IMR-90 (cell line): ENCODE results near the gene DALRD3. TPM values are rescaled to one million over a fixed set of nuclear protein-coding genes. Genes with fewer than 3 reads are reported as not detected.

Source experiments
- ATAC-seq: fragments of 200-7000 bp; cut with Tn5 transposase; 2 replicates; pipeline ENCODE4 v1.9.1; 2020; ENCODE audit warnings: low read depth, mild to moderate bottlenecking, moderate library complexity
- BruUV-seq: library from RNA; stranded (reverse); fragments of 400-500 nt; replicated peaks from 2 replicates; lab custom pipeline; 2021; lab: Mats Ljungman, UMichigan
- CTCF ChIA-PET: fragments of 300-600 bp; formaldehyde crosslinking; extraction: SDS; loops from one replicate; lab custom pipeline; 2021; ENCODE audit warnings: antibody characterized with exemption; lab: Yijun Ruan, JAX
- POLR2A ChIA-PET: fragments of 300-600 bp; sonication (Branson Sonifier 250); formaldehyde crosslinking; loops from one replicate; lab custom pipeline; 2022; ENCODE audit warnings: antibody characterized with exemption; ENCODE audit not compliant: unreplicated experiment; lab: Charles Lee
- DNase-seq: peaks from one replicate; pipeline ENCODE4 v3.0.0; 2013
- H2AFZ ChIP-seq: replicated peaks from 2 replicates; pipeline ENCODE3; 2013; ENCODE audit warnings: low read length, mild to moderate bottlenecking; ENCODE audit not compliant: poor library complexity
- H2AK5ac ChIP-seq: 2 replicates; pipeline ENCODE4 v1.6.1; 2013; ENCODE audit warnings: low read depth, low read length, inconsistent platforms
- H2AK9ac ChIP-seq: replicated peaks from 2 replicates; pipeline ENCODE3; 2013; ENCODE audit warnings: mild to moderate bottlenecking, low read depth, low read length, moderate library complexity; ENCODE audit not compliant: poor library complexity
- H2BK120ac ChIP-seq: 2 replicates; pipeline ENCODE4 v1.6.1; 2013; ENCODE audit warnings: low read depth, low read length, inconsistent platforms
- H2BK15ac ChIP-seq: 3 replicates; pipeline ENCODE4 v1.6.1; 2013; ENCODE audit warnings: low read depth, low read length, inconsistent platforms
- H2BK20ac ChIP-seq: 2 replicates; pipeline ENCODE4 v1.6.1; 2013; ENCODE audit warnings: low read depth, mild to moderate bottlenecking, inconsistent platforms, low read length, moderate library complexity
- H2BK5ac ChIP-seq: 2 replicates; pipeline ENCODE4 v1.6.1; 2013; ENCODE audit warnings: mild to moderate bottlenecking, low read depth, low read length, inconsistent platforms; ENCODE audit not compliant: poor library complexity, severe bottlenecking
- H3K14ac ChIP-seq: replicated peaks from 2 replicates; pipeline ENCODE4 v1.6.1; 2013; ENCODE audit warnings: low read depth, low read length, inconsistent platforms
- H3K18ac ChIP-seq: 2 replicates; pipeline ENCODE4 v1.6.1; 2013; ENCODE audit warnings: low read depth, low read length, control low read depth
- H3K23ac ChIP-seq: 2 replicates; pipeline ENCODE4 v1.6.1; 2013; ENCODE audit warnings: low read depth, low read length, inconsistent platforms
- H3K27ac ChIP-seq: 2 replicates; pipeline ENCODE4 v1.5.1; 2013; ENCODE audit warnings: mild to moderate bottlenecking, control low read depth, low read length; ENCODE audit not compliant: insufficient read depth
- H3K27me3 ChIP-seq: 2 replicates; pipeline ENCODE4 v1.6.1; 2013; ENCODE audit warnings: low read length; ENCODE audit not compliant: control insufficient read depth, insufficient read depth
- H3K36me3 ChIP-seq: 2 replicates; pipeline ENCODE4 v1.6.1; 2013; ENCODE audit warnings: low read length, mixed read lengths; ENCODE audit not compliant: control insufficient read depth, insufficient read depth
- H3K4ac ChIP-seq: 2 replicates; pipeline ENCODE4 v1.6.1; 2013; ENCODE audit warnings: low read depth, low read length, inconsistent platforms
- H3K4me1 ChIP-seq: 2 replicates; pipeline ENCODE4 v1.6.1; 2013; ENCODE audit warnings: low read length, mixed read lengths; ENCODE audit not compliant: control insufficient read depth, insufficient read depth
- H3K4me2 ChIP-seq: 2 replicates; pipeline ENCODE4 v1.6.1; 2013; ENCODE audit warnings: low read depth, mild to moderate bottlenecking, control low read depth, low read length, moderate library complexity
- H3K4me3 ChIP-seq: 2 replicates; pipeline ENCODE4 v1.5.1; 2013; ENCODE audit warnings: low read depth, mild to moderate bottlenecking, control low read depth, low read length, moderate library complexity; ENCODE audit not compliant: insufficient read depth
- H3K56ac ChIP-seq: 2 replicates; pipeline ENCODE4 v1.6.1; 2013; ENCODE audit warnings: low read length, inconsistent platforms; ENCODE audit not compliant: insufficient read depth; ENCODE audit errors: extremely low read depth
- H3K79me1 ChIP-seq, 2 experiments: 2 replicates each; pipeline ENCODE4 v1.6.1; 2013; ENCODE audit warnings: low read length in 2 of 2, inconsistent platforms in 1 of 2, low read depth in 1 of 2
- H3K9ac ChIP-seq: 2 replicates; pipeline ENCODE4 v1.6.1; 2013; ENCODE audit warnings: low read depth, low read length, control low read depth
- H3K9me1 ChIP-seq: 2 replicates; pipeline ENCODE4 v1.6.1; 2013; ENCODE audit warnings: low read length, inconsistent platforms; ENCODE audit not compliant: insufficient read depth
- H3K9me3 ChIP-seq: 2 replicates; pipeline ENCODE4 v1.6.1; 2013; ENCODE audit warnings: low read length; ENCODE audit not compliant: control insufficient read depth, insufficient read depth
- H4K20me1 ChIP-seq: 2 replicates; pipeline ENCODE4 v1.6.1; 2013; ENCODE audit warnings: low read length, inconsistent platforms; ENCODE audit not compliant: insufficient read depth
- H4K5ac ChIP-seq: 2 replicates; pipeline ENCODE4 v1.6.1; 2013; ENCODE audit warnings: mild to moderate bottlenecking, low read depth, low read length, control low read depth
- H4K8ac ChIP-seq, 2 experiments: 2 replicates each; pipeline ENCODE4 v1.6.1; 2013; ENCODE audit warnings: low read depth in 2 of 2, low read length in 2 of 2, control low read depth in 1 of 2, inconsistent platforms in 1 of 2
- H4K91ac ChIP-seq: 2 replicates; pipeline ENCODE4 v1.6.1; 2013; ENCODE audit warnings: low read depth, low read length, inconsistent platforms; ENCODE audit not compliant: insufficient read depth
- CHD1 ChIP-seq: IDR thresholded peaks from 2 replicates; pipeline ENCODE4 v1.6.1; 2012; ENCODE audit warnings: low read depth, low read length, improper control_type of control experiment
- MAZ ChIP-seq: IDR thresholded peaks from 2 replicates; pipeline ENCODE4 v1.6.1; 2012; ENCODE audit warnings: low read depth, mild to moderate bottlenecking, low read length, improper control_type of control experiment, moderate library complexity, borderline replicate concordance
- POLR2A ChIP-seq: IDR thresholded peaks from 2 replicates; pipeline ENCODE4 v1.6.1; 2012; ENCODE audit warnings: mild to moderate bottlenecking, low read depth, low read length
- RAD21 ChIP-seq: IDR thresholded peaks from 2 replicates; pipeline ENCODE4 v1.6.1; 2012; ENCODE audit warnings: low read length, improper control_type of control experiment
- RCOR1 ChIP-seq: IDR thresholded peaks from 2 replicates; pipeline ENCODE4 v1.6.1; 2012; ENCODE audit warnings: mild to moderate bottlenecking, low read length, improper control_type of control experiment; ENCODE audit not compliant: insufficient replicate concordance
- SMC3 ChIP-seq: fragments of 150-350 bp; IDR thresholded peaks from 2 replicates; pipeline ENCODE4 v1.6.1; 2016; ENCODE audit warnings: low read depth, mild to moderate bottlenecking, antibody characterized with exemption, low read length, moderate library complexity
- WGBS, 2 experiments: methylation state at CpG; one replicate each; pipeline versions ENCODE4 v1.1.5 to v1.1.7; 2013; ENCODE audit warnings: missing lambda C conversion rate in 2 of 2; ENCODE audit not compliant: insufficient read length in 1 of 2; ENCODE audit errors: extremely low coverage in 2 of 2; 5-methylcytosine and 5-hydroxymethylcytosine counted together
- dilution Hi-C: fragments of 300-500 bp; cut with HindIII; formaldehyde crosslinking; loops from one replicate; pipeline ENCODE4 v1.14.3; 2018; ENCODE audit warnings: low sequenced_read_pairs; ENCODE audit not compliant: unreplicated experiment
- in situ Hi-C: fragments of 300-500 bp; cut with MboI; formaldehyde crosslinking; loops from 3 replicates; pipeline ENCODE4 v1.14.3; 2019; ENCODE audit warnings: low sequenced_read_pairs, inconsistent platforms, mixed read lengths
- intact Hi-C: fragments of 100-400 bp; cut with micrococcal nuclease; formaldehyde crosslinking; loops from 2 replicates; pipeline ENCODE4 v1.10.0; 2022
- polyA plus RNA-seq, 3 experiments: library from polyadenylated mRNA; depleted of rRNA; stranded (reverse); fragments of >200 nt; gene quantifications; 2 replicates each; pipeline ENCODE4 v1.2.3, GENCODE V29; 2012; ENCODE audit warnings: low replicate concordance in 1 of 3
- total RNA-seq: library from RNA; depleted of rRNA; stranded (reverse); fragments of >200 nt; gene quantifications from 2 replicates; pipeline ENCODE4 v1.2.3, GENCODE V29; 2012
- TF ChIP-seq, protein P1 (sequence below): fragments of 150-350 bp; IDR thresholded peaks from 2 replicates; pipeline ENCODE4 v1.6.1; 2016; ENCODE audit warnings: low read depth, mild to moderate bottlenecking, low read length, moderate library complexity, borderline replicate concordance
- TF ChIP-seq, protein P2 (sequence below): conservative IDR thresholded peaks from 2 replicates; pipeline ENCODE4 v1.5.1; 2012; ENCODE audit warnings: mild to moderate bottlenecking, low read depth, low read length, improper control_type of control experiment

DALRD3 gene
- total and polyA plus RNA-seq, 2 of the 4 experiments (the other 2 are of a cell fraction): 27.8 to 42.2 TPM

DNA sequence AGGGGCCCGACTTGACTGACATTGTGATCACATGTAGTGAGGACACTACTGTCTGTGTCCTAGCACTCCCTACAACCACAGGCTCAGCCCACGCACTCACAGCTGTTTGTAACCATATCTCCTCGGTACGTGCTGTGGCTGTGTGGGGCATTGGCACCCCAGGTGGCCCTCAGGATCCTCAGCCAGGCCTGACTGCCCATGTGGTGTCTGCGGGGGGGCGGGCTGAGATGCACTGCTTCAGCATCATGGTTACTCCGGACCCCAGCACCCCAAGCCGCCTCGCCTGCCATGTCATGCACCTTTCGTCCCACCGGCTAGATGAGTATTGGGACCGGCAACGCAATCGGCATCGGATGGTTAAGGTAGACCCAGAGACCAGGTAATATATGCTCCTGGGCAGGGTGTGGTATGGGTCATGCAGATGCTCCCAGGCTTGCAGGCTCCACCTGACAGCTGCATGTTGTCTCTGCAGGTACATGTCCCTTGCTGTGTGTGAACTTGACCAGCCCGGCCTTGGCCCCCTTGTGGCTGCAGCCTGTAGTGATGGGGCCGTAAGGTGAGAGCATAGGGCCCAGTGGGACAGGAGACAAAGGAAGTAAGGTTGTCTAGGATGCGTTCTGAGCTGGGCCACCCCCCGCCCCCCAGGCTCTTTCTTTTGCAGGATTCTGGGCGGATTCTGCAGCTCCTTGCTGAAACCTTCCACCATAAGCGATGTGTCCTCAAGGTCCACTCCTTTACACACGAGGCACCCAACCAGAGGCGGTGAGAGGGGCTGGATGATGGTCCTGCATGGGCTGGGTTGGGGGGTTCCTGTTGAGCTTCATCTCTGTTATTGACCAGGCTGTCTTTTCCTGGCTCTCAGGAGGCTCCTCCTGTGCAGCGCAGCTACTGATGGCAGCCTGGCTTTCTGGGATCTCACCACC, 4.4 kb downstream of the DALRD3 start:
- no peak overlapping the region for H3K9ac ChIP-seq
- no peaks in the 10 kb centered on the region for H3K9me3 ChIP-seq
- H4K5ac ChIP-seq: no peak overlapping the region
- no peak overlapping the region for H3K14ac ChIP-seq
- peaks cover 48% of the 10 kb centered on the region for H4K20me1 ChIP-seq
- no peak overlapping the region for H3K56ac ChIP-seq
- TF ChIP-seq SMC3 (peak; percentile 49), CHD1 (no peak), RAD21 (peak; percentile 48), POLR2A (no peak; the same call in 1 of the 2 replicates), MAZ (no peak), RCOR1 (no peak)
- TF ChIP-seq, protein P1, sequence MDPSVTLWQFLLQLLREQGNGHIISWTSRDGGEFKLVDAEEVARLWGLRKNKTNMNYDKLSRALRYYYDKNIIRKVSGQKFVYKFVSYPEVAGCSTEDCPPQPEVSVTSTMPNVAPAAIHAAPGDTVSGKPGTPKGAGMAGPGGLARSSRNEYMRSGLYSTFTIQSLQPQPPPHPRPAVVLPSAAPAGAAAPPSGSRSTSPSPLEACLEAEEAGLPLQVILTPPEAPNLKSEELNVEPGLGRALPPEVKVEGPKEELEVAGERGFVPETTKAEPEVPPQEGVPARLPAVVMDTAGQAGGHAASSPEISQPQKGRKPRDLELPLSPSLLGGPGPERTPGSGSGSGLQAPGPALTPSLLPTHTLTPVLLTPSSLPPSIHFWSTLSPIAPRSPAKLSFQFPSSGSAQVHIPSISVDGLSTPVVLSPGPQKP: no peak
- TF ChIP-seq, protein P2, sequence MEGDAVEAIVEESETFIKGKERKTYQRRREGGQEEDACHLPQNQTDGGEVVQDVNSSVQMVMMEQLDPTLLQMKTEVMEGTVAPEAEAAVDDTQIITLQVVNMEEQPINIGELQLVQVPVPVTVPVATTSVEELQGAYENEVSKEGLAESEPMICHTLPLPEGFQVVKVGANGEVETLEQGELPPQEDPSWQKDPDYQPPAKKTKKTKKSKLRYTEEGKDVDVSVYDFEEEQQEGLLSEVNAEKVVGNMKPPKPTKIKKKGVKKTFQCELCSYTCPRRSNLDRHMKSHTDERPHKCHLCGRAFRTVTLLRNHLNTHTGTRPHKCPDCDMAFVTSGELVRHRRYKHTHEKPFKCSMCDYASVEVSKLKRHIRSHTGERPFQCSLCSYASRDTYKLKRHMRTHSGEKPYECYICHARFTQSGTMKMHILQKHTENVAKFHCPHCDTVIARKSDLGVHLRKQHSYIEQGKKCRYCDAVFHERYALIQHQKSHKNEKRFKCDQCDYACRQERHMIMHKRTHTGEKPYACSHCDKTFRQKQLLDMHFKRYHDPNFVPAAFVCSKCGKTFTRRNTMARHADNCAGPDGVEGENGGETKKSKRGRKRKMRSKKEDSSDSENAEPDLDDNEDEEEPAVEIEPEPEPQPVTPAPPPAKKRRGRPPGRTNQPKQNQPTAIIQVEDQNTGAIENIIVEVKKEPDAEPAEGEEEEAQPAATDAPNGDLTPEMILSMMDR: peak; percentile 47
- no peak overlapping the region for H4K8ac ChIP-seq
- CTCF ChIA-PET: interaction anchor here (0.5 kb wide), 1 partner anchor 361 kb away, joined by 6 read pairs; no protein-coding TSS in a partner anchor
- POLR2A ChIA-PET: no interaction called here
- no peak overlapping the region for H2AK5ac ChIP-seq
- dilution Hi-C loops: no loop called here
- no peaks in the 10 kb centered on the region for H3K27me3 ChIP-seq
- H2AK9ac ChIP-seq: peak overlapping the region; percentile 45
- peak overlapping the region; percentile 49 for H2AFZ ChIP-seq
- peaks cover 9% of the 10 kb centered on the region for H3K4me1 ChIP-seq
- H2BK120ac ChIP-seq: no peak overlapping the region
- H2BK15ac ChIP-seq: no peak overlapping the region
- no peak overlapping the region for H3K4ac ChIP-seq
- no peak overlapping the region for H2BK20ac ChIP-seq
- H3K79me1 ChIP-seq: peaks cover 12 to 83% of the 10 kb centered on the region in 2 experiments; a peak in 3 of 4 replicates
- no peak overlapping the region for H2BK5ac ChIP-seq
- peaks cover 53% of the 10 kb centered on the region for H3K36me3 ChIP-seq
- H3K9me1 ChIP-seq: peaks cover 14% of the 10 kb centered on the region
- WGBS, 2 experiments: 97% methylated on average over 11 of the region's 24 CpGs; no CpG with 5 or more reads in 1 of the 2 experiments
- H3K4me3 ChIP-seq: no peak overlapping the region
- no peak overlapping the region for H3K18ac ChIP-seq
- no TSS peak for BruUV-seq
- H4K91ac ChIP-seq: no peak overlapping the region
- no peak overlapping the region for H3K23ac ChIP-seq
- no peak overlapping the region for H3K27ac ChIP-seq
- in situ Hi-C loops: no loop called here
- ATAC-seq (no peak), DNase-seq (no peak)
- intact Hi-C loops: no loop called here
- H3K4me2 ChIP-seq: no peak overlapping the region
